Activated gamma-delta T cell treated with anti-CD3 and anti-CD28 coated beads, Interleukin-2, amount 50 U/mL, for 16 hours (primary cell): ENCODE data around the gene APBB2.

Source experiments
- DNase-seq: peaks from one replicate; pipeline ENCODE4 v3.0.0-alpha.2; 2020; ENCODE audit warnings: low read depth

The APBB2 gene

DNA sequence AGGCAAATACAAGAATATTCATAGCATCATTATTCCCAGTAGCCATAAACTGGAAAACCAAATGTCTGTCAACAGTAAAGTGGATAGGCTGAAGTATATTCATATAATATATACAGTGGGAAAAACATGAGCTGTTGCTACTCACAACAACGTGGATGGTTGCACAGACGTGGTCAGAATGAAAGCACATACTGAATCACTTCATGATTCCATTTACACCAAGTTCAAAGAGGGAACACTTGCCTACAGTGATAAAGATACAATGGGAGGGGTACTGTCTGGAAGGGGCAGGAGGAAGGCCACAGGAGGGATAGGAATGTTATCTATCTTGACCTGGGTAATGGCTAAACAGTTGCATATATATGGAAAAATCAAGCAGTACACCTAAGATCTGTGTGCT is 25.3 kb downstream of the APBB2 start:
- DNase-seq: no peak

DNA sequence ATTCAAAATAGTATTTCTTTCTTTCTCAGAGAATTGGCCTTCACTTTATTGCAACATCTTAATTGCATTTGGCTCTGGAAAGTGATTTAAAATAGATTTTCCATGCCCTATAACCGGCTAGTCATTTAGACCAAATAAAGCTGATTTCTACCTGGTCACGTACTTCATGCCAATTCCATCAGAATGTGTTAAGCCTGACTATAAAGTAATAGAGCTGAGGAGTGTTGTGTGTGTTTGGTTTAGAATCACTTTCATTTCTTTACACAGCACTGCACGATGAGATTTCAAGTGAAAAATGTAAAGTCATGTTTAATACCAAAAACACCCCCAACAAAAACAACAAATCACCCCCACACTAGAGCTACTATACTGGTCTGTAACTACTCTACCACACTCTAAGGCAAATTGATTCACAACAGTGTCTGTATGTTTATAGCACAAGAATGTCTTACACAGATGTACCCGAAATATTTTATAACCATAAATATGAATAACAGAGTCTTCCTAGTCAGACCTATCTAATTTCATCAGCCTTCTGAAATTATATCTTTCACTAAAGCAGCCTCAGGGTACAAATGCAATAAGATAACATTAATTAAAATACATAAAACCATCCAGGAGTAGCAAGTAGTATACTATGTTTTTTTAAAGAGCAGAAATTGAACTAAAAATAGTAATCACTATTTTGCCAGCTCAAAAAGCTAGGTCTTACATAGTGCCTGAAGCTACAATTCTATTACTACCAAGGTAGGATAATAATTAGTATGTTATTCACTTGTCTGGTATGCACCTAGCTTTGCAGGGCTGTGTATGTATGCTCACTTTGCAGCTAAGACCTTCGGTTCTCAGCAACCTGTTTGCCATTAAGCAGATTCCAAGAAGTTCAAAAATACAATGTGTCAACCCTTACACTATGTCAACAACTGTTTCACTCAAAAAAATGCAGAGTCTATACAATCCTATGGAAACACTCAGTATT is 28.4 kb downstream of the APBB2 start:
- DNase-seq: no peak

DNA sequence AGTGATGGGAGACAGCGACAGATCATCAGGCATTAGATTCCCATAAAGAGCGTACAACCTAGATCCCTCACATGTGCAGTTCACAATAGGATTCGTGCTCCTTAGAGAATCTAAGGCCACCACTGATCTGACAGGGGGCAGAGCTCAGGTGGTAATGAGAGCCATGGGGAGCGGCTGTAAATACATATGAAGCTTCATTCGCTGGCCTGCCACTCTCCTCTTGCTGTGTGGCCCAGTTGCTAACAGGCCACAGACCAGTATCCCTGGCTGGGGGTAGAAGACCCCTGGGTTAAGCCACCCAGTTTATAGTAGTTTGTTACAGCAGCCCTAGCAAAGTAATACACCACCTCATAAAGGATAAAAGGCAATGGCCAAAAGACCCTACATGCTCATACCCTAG is 30.3 kb downstream of the APBB2 start:
- DNase-seq: no peak

DNA sequence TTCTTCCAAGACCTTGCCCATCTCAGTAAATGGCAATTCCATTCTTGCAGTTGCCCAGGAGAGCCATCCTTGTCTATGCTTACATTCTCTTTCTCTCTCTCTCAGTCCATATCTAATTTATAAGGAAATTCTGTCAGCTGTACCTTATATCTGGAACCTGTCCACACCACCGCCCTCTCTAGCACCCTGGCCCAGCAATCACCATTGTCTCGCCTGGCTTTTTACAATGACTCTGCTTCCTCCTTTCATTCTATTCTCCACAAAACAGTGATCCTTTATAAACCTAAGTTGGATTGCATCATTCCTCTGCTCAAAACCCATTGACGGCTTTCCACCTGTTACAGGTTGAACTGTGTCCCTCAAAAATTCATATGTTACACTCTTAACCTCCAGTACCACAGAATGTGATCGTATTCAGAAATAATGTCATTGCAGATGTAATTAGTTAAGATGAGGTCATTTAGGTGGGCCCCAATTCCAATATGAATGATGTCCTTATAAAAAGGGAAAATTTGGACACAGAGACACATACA is 31.3 kb downstream of the APBB2 start:
- DNase-seq: no peak

DNA sequence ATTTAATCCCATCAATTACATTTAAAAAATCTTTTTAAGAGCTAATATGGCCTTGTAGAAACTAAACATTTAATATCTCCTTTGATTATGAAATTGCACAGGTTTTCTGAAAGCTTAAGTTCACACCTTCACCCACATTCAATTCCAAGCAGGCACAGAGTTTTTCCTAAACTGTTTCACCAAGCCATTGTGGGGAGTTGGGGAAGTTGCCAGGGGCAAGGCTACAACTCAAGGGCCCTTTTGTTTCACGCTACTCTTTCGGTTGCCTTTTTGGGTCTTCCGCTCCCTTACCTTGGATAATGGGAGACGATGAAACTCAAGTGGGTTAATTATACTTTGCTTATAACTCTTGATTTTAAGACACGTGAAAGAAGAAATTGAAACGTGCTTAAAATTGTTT is 33.3 kb downstream of the APBB2 start:
- DNase-seq: no peak

DNA sequence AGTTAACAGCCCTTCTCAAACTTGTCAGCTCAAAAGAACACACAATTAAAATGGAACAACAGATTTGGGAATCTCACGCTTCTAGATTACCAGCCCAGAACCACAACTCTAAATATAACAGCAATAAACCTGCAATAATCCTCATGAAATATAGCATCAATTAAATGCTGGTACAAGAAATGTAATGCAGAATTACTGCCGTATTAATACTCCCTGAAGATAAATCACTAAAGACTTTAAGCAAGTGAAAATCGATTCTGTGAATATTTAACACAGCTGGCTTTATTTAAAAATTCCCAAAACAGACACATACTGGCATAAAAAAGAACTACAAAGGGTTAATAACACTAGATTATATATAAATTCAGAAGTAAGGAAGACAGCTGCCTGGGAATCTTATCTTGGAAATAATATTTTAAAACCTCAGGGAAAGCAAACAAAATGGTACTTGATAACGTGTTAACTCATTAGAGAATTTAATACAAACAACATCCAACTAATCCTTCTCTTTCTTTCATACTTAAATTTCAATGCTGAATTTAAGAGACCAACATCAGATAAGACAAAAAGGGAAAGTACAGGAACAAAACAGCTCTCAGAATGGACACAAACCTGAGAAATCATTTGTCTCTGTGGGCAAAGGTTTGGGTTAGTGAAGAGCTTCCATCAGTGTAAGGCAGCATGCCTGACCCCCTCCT is 34.7 kb downstream of the APBB2 start:
- DNase-seq: no peak

DNA sequence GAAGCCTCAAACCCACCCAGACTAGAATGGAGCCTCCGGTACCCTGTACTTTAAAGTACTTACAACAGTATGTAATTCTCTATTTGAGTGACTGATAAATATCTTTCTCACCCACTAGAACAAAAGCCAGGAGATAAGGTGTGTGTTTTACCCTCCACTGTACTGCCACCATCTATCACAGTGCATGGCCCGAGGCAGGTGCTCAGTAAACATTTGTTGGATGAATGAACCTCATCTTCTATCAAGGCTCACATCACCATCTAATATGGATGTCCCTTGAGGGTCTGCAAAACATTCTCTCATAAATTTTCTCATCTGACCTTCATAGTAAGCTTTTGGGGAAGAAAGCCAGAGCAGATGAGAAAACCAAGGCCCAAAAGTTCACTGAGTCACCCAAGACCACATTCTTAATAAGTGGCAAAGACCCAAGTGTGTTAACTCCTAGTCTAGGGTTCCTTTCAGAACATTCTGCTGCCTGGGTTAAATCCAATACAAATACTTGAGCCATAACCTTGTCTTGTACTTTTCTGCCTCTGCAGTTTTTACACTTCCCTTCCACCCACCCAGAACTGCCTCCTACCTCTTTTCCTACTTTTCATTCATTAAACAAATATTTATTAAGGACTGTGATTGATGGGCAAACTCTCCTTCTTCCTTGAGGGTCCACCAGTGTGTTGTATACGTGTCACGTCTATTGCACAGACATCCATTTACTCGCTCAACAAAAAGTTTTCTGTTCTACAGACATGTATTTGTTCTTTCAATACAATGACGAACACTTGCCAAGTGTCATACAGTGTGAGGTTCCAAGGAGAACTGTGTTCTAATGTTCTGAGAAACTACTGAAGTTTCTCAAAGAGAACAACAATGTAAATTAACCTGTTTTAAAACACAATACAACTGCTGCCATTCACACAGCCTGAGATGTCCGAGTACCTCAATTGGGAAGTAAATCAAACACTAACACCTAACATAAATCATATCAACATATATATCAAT is 35.7 kb downstream of the APBB2 start:
- DNase-seq: no peak

DNA sequence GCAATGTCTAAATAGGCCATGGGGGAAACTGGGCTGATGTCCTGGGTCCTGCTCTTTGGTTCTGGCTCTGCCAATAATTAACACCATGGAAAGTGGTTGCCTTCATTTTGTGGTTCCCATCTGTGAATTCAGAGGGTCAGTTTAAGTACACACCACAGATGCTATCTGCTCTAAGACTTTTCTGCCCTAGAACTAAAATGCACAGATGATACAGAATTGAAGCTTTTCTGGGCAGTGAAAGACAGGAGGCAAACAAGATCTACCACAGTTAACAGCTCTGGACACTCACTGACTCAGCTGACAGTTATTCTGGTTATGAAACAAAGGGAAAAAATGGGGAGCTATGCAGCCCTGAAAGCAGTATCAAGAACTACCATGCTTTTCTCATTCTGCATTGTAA is 37.3 kb downstream of the APBB2 start:
- DNase-seq: no peak

DNA sequence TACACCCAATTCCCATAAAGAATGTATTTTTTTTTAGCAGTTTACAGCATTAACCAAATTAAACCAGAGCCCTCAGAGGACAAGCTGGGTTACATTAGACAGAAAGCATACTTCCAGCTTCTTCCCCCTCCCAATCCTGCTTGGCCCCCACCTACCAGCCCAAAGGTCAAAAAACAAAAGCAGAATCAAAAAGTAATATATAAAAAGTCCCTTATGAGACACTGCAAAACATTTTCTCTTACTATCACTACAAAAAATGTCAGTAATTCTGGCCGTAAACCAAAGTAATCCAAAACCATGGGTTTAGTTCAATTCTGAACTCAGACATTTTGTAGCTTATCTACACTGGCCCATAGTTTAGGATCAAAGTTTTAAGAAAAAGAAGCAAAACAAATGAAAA is 38.0 kb downstream of the APBB2 start:
- DNase-seq: no peak

DNA sequence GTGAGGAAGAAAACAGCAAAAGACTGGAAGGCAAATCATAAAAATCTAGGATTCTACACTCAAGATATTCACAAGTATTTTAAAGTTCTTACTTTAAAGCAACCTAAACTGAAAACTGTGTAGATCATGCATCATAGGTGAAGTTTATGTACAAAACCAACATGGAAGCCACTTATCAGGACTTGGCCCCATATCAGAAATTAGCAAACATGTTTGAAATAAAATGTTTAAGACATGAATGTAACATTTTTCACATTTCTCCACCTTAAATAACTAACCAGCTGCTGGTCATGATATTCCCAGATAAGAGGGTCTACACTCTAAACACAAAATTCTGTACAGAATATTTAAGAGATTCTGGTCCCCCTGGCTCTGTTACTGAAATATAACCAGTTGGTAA is 38.5 kb downstream of the APBB2 start:
- no peak for DNase-seq

DNA sequence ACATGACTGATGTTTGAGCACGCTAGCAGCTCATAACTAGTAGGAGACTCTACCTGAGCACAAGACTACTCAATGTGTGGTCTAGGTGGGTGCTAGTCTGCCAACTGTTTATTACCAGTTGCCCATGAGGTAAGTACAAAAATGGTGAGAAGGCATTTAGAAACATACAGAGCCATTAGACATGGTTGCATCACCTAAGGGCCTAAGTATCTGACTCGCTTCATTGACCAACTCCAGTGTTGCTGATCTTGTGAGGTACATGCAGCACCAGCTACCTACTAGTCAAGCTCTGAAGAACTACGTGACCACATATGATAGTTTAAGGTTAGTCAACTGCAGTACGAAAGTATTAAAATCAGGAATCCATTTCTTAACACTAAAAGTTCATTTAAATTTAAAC is 39.9 kb downstream of the APBB2 start:
- DNase-seq: no peak

DNA sequence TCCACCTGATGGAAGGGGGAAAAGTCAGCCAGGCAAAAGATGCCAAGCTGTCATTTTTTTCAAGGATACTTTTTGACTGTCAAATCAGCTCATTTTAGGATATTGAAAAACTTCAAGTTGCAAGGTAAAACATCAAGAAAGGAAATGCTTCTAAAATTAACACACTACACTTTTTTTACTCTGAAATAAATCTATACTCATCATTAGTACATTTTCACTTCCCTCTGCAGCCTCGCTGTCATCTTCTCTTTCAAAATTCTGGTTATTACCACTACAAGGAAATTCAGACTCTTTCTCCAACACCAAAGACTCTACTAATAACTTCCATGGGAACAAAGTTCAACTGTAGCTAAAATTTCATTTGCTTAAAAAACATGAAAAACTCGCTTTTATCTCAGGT is 41.6 kb downstream of the APBB2 start:
- no peak for DNase-seq

DNA sequence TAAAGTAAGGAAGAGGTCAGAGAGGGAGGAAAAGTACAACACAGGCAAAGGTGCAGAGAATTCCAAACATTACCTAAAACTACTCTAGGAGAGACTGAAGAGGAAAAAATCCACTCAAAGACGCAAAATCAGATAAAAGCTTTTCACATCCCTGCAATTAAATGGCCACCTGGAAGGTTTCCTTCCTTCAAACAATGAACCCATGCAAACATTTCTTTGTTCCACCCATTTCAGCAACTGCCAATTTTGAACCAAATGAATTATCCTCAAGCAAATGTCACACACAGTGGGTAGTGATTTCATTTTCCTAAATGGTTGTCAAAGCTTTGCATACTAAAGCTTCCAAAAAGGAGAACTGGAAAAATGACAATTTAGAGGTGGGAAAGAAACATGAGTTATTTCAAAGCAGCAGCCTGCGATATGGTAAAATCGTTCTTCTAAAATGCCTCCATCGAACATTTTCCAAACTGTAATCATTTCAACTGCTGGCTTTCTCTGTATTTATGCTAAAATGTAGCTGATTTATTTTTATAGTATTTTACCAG is 45.0 kb downstream of the APBB2 start:
- DNase-seq: no peak

DNA sequence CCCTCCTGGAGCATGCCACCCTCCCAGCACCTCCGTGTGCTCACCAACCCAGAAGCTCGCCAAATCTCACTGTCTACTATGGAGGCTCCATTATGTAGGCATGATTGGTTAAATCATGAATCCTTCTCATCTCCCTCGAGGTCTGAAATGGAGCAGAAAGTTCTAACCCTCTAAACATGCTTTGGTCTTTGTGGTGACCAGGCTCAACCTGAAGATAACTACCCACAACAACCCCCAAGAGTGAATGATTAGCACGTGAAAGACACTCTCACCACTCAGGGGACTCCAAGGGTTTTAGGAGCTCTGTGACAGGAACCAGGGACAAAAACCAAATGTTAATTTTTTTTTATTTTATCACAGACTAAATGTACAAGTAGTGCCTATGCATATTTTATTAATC is 47.2 kb downstream of the APBB2 start:
- no peak for DNase-seq

DNA sequence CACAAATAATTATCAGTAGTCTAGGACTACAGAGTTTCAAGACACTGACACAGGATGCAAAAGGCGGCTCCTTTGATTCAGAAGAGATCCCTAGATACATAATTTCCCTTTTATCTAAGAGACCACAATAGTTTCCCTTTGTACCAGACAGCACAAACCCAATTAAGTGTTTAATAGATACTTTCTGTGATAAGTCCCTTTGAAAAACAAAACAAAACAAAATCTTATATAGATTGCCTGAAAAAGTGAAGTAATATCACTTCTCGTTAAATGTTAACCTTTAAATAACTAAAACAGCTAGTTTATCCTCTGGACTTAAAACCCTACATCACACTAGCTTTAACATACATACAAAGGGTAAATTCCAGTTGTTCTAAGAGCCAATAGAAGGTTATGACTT is 49.9 kb downstream of the APBB2 start:
- DNase-seq: no peak

DNA sequence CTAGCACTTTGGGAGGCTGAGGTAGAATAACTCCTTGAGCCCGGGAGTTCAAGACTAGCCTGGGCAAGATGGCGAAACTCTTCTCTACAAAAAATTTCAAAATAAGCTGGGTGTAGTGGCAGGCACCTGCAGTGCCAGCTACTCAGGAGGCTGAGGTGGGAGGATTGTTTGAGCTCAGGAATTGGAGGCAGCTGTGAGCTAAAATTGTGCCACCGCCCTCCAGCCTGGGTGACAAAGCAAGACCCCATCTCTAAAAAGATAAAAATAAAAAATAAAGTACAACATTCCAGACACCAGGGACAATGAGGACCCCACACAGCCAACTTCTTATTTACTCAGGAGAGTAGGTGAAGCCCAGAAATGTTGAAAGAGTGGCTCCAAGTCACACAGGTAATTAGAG is 53.0 kb downstream of the APBB2 start:
- no peak for DNase-seq

DNA sequence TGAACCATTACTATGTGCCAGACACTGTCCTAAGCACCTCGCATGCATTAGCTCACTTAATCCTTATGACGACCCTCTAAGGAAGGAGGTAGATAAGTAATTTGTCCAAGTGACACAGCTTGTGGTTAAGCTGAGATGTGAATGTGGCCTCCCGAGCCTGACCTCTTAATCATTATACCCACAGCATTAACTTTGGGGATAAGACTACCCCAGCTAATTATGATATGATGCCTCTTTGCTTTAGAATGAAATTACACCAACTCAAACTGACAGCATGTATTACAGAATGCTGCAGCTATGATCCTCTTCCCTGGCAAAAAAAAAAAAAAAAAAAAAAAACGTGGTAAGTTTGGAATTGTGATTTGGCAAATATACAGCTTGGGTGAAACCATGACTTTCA is 53.5 kb downstream of the APBB2 start:
- DNase-seq: no peak

DNA sequence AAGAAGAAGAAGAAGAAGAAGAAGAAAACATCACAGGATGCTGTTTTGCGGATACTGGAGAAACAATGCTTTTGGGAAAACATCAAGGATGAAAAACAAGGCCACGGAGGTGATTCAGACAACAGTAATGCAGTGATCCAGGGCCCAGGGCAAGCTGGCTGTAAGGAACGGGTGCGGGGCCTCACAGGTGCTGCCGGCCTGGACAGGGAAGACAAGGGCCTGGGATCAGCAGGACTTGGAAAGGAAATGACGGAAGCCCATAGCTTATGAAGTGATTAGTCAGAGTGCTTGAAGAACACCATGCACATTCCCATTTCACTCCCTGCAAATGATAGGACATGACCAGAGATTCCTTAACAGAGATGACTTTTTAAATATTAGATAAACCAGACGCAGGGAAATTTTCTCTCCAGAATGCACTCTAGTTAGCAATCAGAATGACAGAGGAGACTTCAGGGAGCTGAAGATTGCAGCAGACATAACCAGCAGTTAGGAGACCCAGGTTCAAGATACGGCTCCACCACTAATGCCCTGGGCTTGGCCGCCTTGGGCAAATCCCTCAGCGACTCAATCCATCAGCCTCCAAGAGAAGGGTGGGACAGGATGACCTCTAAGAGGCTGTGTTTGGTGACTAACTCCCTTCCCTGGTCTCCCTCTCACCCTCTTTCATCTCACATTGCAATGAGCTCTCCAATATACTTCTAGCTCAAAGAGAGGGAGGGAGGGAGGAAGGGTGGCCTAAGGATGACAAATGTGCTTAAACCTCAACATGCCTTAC is 54.1 kb downstream of the APBB2 start:
- no peak for DNase-seq

DNA sequence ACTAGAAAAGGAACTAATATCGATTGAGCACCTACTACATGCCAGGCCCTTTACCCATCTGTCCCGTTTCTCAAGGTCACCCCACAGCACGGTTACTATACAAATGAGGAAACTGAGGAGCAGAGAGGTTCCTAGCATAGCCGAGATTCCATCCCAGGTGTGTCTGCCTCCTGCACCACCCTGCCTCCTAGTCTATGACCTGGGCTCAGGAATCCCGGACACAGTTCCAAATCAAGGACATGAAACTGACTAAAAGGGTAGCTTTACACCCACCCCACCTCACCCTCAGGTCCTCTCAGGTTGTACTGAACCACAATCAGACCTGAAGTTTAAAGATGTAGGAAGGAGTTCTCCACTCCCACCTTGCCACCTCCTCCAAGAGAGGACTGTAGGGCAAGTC is 55.6 kb downstream of the APBB2 start:
- DNase-seq: no peak

DNA sequence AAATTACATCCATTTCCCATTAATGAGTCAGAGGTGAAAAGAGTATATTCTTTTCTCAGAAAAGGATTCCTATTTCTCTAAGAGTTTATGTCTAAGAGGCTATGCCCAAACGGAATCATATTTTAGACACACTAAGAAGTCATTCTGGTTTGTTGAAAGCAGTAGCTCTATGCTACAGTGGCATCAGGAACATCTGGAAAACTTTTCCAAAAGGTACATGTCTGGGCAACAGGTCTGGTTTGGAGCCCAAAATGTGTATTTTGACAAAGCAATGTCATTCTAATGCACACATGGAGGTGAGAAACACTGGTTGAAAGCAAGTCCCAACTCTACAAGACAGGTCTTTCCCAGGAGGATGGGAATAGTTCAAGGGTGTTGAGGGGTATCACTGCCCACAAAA is 56.1 kb downstream of the APBB2 start:
- no peak for DNase-seq

DNA sequence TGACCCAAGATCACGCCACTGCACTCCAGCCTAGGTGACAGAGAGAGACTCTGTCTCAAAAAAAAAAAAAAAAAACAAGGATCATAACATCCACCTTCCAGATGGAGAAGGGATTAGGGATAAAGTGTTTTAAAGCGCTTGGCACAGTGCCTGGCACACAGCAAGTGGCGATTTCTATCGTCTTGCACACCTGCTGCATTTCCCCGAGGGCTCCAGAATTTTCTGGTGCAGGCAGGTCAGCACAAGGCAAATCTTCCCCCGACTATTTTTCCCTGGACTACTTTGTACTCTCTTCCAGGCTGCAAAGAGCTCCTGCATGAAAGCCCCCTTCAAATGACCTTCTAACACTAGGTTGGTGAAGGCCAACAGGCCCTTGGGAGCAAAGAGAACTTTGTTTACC is 57.3 kb downstream of the APBB2 start:
- DNase-seq: no peak
